Coronary artery (tissue), 2 donors: ENCODE results near the gene SSBP4.

Experiments
- DNase-seq: peaks from one replicate; pipeline ENCODE4 v3.0.0-alpha.2; 2017; ENCODE audit warnings: low spot score
- H3K27ac ChIP-seq, 2 donors: fragments of 200-600 bp; sonication (generic); one replicate each; pipeline ENCODE4 v1.5.1; 2016 to 2019
- H3K4me3 ChIP-seq: fragments of 200-600 bp; sonication (generic); 2 replicates; pipeline ENCODE4 v1.5.1; 2016; ENCODE audit warnings: mild to moderate bottlenecking, moderate library complexity
- TF ChIP-seq, protein P1 (sequence below): fragments of 200-600 bp; sonication (generic); IDR thresholded peaks from one replicate; pipeline ENCODE4 v1.5.1; 2019; ENCODE audit warnings: antibody characterized with exemption

SSBP4 gene

DNA sequence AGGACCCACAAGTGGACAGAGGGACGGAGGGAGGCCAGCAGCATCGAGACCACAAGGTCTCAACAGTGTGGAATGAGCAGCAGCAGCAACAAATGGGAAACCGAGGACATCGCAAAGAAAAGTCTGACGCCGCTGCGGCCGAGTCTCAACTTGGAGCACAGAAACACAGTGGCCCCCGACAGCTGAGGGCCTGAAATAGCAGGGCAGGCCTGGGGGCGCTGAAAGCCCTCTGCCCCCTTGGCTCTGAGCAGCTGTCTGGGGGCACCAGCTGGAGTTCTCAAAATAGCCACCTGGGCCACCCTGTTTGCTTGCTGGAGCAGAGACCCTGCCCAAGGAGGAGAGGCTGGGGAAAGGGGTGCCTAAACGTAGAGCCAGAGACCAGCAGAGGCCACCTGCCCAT, 24.6 kb downstream of the SSBP4 start:
- TF ChIP-seq, protein P1, sequence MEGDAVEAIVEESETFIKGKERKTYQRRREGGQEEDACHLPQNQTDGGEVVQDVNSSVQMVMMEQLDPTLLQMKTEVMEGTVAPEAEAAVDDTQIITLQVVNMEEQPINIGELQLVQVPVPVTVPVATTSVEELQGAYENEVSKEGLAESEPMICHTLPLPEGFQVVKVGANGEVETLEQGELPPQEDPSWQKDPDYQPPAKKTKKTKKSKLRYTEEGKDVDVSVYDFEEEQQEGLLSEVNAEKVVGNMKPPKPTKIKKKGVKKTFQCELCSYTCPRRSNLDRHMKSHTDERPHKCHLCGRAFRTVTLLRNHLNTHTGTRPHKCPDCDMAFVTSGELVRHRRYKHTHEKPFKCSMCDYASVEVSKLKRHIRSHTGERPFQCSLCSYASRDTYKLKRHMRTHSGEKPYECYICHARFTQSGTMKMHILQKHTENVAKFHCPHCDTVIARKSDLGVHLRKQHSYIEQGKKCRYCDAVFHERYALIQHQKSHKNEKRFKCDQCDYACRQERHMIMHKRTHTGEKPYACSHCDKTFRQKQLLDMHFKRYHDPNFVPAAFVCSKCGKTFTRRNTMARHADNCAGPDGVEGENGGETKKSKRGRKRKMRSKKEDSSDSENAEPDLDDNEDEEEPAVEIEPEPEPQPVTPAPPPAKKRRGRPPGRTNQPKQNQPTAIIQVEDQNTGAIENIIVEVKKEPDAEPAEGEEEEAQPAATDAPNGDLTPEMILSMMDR = no peak
- DNase-seq = no peak
- Histone ChIP-seq H3K27ac (no peak overlapping the region), H3K4me3 (no peak overlapping the region)

DNA sequence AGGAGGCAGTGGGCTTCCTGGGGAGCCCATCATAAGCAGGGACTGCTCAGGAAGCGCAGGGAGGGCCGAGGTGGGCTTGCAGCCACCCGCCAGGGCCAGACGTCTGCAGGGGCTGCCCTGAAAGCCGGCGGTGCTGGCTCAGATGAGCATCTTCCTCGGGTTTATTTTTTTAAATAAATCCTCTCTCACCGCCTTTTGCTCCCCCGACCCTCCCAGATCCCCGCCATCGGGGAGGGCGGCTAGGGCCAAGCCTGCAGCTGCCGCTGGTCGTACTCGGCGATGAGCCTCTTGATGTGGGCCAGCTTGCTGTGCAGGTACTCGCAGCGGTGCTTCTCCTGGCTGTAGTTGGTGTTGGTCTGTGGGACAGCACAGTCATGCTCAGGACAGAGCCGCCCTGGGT, 25.3 kb downstream of the SSBP4 start:
- TF ChIP-seq, protein P1 = no peak
- Histone ChIP-seq H3K4me3 (no peak overlapping the region), H3K27ac (no peak overlapping the region)
- no peak for DNase-seq

DNA sequence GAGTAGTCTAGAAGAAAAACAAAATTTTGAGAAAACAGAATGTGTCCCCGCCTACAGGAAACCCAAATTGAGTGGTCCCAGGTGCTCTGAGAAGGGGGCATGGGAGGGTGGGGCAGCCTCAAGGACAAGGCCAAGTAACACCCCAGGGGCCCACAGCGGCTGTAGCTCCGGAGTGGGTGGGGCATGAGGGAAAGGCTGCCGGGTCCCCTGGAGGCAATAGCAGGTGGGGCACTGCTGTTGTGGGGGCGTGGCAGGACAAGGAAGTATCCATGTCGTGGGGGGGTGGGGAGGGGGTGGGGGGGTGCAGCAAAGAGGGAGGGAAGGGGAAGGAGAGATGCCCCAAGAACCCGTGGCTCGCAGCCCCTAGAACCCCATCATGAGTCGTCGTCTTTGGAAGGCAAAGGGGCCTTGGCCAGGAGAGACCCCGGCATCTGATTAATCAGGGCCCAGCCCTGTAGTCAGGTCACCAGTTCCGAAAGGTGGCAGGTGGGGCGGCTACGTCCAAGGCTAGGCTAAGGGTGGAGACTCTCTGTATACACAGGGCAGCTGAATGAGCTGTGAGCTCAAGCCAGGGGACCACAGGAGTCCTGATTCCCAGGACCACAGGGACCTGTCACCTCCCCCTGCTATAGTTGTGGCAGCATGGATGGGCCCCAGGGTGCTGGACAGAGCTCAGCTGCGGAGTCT, 26.2 kb downstream of the SSBP4 start:
- no peak overlapping the region for H3K4me3 ChIP-seq
- H3K27ac ChIP-seq = no peak overlapping the region
- TF ChIP-seq, protein P1 = no peak
- no peak for DNase-seq

DNA sequence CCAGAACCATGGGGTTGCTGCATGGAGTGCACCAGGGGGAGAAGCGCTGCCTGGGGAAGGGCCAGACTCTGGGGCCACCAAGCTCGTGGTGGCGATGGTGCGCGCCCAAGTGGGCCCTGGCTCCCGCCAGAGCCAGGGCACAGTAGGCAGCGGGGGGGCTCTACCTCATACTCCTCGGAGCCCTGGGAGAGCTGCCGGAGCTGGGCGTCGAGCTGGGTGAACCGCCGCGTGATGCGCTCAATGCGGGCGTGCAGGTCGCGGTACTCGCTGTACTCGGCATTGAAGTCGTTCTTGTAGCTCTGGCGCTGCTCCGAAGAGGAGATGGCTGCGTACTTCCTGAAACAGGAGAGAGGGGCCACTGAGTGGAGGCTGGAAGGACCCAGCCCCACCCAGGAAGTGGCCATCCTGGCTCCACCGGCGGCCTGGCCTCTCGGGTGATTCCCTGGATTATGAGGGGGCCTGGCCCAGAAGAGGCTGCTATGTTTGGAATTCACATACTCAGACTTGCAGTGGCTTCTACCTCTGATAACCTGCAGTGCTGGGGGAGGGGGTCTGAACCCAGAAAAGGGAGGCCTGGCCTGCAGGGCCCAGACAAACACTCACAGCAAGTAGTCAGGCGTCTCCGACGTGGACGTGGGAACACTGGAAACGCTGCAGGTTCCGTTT, 27.1 kb downstream of the SSBP4 start:
- Histone ChIP-seq H3K4me3 (no peak overlapping the region), H3K27ac (no peak overlapping the region)
- TF ChIP-seq, protein P1 = no peak
- no peak for DNase-seq

DNA sequence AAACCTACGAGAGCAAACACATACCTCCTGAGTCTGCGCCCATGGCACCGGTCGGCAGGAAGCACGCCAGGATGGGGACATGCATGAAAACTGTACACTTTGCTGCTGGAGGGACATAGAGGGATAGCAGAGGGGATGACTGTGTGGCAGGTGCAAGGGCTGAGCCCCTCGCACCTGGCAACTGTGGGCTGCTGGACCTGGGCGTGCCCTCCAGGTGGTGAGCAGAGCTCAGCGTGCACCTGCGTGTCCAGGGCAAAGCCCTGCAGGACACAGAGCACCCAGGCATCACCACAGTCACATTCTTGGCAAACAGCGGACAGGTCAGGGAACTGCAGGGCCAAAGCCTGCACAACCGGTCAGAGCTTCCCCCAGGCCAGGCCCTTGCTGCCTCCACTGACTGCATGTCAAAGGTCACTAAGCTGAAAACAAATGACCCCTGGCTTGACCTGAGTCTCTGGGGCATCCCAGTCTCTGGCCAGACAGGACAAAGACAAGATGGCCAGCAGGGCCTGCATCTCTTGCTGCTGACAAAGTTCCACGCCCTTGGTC, 27.7 kb downstream of the SSBP4 start:
- no peak overlapping the region for H3K27ac ChIP-seq
- TF ChIP-seq, protein P1 = no peak
- no peak overlapping the region for H3K4me3 ChIP-seq
- no peak for DNase-seq

DNA sequence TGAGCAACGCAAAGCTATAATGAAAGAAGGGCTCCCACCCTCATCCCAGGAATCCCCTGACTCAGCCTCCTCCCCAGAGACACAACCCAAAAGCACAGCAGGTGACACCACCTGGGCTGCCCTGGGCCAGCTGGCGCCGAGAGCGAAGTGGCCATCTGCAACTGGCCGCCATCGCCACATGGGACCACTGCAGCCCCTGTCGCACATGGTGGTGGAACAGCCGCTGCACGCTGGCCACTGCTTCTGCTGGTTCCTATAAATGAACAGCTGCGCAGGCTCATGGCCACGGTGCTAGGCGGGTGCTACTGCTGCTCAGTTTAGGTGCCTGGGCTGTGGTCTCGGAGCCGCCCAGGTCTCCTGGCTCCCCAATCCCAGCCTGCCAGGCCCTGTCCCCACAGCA, 30.4 kb downstream of the SSBP4 start:
- no peak overlapping the region for H3K27ac ChIP-seq
- TF ChIP-seq, protein P1 = no peak
- DNase-seq = no peak
- H3K4me3 ChIP-seq = no peak overlapping the region
